ENCODE data around the gene RNF11.

DNA sequence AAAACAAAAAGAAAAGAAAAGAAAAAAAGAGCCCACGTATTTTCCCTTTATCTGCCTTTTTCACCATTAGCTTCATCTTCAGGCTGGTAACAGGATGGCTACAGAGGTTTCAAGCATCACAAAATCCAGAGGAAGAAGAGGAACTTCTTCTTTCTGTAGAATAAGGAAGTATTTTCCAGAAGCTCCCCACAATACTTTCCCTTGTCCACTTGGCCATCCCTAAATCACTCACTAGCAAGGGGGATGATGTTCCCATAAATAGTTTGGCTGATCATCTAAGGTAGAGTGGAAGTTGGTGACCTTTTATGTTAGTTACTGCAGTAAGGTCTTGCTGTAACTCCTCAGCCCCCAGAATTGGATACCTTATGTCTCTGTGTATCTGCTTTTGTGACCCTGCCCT, 45.1 kb upstream of the RNF11 start:
- TF ChIP-seq, protein P1, sequence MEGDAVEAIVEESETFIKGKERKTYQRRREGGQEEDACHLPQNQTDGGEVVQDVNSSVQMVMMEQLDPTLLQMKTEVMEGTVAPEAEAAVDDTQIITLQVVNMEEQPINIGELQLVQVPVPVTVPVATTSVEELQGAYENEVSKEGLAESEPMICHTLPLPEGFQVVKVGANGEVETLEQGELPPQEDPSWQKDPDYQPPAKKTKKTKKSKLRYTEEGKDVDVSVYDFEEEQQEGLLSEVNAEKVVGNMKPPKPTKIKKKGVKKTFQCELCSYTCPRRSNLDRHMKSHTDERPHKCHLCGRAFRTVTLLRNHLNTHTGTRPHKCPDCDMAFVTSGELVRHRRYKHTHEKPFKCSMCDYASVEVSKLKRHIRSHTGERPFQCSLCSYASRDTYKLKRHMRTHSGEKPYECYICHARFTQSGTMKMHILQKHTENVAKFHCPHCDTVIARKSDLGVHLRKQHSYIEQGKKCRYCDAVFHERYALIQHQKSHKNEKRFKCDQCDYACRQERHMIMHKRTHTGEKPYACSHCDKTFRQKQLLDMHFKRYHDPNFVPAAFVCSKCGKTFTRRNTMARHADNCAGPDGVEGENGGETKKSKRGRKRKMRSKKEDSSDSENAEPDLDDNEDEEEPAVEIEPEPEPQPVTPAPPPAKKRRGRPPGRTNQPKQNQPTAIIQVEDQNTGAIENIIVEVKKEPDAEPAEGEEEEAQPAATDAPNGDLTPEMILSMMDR (IDR thresholded peaks at IDR 0.05) = no peak
- TF ChIP-seq POLR2A (IDR thresholded peaks at IDR 0.05) = no peak
- no peak for TF ChIP-seq POLR2AphosphoS5 (IDR thresholded peaks at IDR 0.05)

Measured in sigmoid colon (tissue), 4 donors.